ENCODE data around the gene TPR.

Gene TPR

DNA sequence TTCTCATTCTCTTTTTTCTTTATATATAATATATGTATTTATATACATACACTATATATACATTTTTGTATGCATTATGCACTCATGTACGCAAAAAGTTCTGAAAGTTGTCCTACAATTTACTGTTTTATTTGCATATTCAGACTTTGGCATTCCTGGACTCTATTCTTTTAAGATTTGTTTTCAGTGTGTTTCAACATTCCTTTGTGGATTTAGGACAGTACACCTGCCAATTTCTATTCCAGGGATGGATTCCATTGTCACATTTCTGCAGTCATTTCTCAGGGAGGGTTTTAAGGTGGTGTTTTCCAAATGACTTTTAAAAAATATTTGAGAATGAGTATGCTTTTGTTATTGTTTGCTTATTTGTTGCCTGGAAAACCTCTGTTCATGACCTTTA lies 76.2 kb downstream of the TPR start:
- no peak for DNase-seq
- in situ Hi-C loops (cut with HindIII; ENCODE audit: low pct_ligation_motif_present, low pct_unique_long_range_greater_than_20kb, low sequenced_read_pairs), result no loop called here

DNA sequence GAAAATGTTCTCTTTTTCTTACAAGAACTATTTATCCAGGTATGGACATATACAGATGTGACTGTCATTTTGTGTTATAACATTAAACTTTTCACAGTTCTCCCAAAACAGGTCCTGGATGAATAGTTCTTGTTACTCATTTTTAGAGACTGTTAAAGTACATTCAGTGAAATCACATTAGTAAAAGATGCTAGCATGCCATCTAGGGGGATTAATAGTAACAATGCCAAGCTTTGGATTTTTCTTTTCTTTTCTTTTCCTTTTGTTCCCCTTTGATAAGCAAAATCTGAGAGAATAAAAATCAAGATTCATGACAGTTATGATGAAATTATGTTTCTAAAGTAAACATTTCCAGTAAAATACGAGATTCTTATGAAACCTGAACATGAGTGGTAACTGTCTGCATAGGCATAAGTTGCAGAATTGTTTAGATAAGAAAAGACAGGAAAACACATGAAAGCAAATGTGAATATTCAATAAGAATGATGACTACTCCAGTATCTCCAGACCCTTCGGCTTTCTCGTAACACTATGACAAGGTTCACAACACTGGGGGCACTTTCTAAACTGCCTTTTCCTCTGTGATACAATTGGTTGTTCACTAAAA lies 77.5 kb downstream of the TPR start:
- in situ Hi-C loops (cut with HindIII; ENCODE audit: low pct_ligation_motif_present, low pct_unique_long_range_greater_than_20kb, low sequenced_read_pairs), result no loop called here
- no peak for DNase-seq

DNA sequence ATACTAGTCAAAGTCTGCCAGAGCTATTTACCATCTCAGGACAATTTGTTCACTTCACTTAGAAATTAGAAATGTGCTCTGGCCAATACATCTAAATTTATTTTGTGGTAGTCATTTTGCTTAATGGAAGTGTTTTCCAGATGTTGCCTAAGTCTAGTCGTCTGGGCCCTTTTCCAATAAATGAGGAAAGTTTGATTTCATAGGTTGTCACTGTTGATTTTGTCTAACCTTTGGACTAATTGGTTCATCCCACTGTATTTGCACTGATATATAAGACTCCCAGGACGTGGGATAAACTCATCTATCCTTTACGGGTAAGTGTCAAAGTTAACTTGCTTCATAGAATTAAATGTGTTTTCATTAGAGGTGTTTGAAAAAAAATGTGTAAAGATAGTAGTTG lies 79.1 kb downstream of the TPR start, which contains the start of gene PRG4:
PRG4 (plus strand) TSS at position 300 of the 400 bp plus-strand sequence.
- in situ Hi-C loops (cut with HindIII; ENCODE audit: low pct_ligation_motif_present, low pct_unique_long_range_greater_than_20kb, low sequenced_read_pairs), result no loop called here
- DNase-seq, result no peak

DNA sequence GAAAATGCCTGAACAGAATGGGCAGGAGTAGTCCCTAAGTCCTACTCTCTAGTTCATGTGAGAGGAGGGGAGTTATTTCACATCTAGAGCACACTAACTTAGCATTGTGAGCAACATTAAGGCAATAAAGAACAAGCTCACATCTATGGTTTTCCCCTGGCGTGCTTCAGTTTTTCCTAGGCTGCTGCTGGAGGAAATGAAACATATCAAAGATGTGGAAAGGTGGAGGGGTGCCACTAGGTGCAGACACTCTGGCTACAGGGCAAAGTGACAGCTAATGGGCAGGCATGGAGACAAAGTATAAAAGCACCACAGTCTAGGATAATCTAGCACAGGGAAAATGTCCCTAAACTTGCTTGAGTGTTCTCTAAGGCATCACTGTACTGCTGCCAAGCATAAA lies 82.2 kb downstream of the TPR start:
- in situ Hi-C loops (cut with HindIII; ENCODE audit: low pct_ligation_motif_present, low pct_unique_long_range_greater_than_20kb, low sequenced_read_pairs), result no loop called here
- no peak for DNase-seq

- in situ Hi-C loops (cut with HindIII; ENCODE audit: low pct_ligation_motif_present, low pct_unique_long_range_greater_than_20kb, low sequenced_read_pairs), result no loop called here
Measured at GRCh38 chr1:186291271-186291670, 83.8 kb downstream of the TPR start.

GRCh38 chr1:186289943-186290545 lies 85.0 kb downstream of the TPR start:
- DNase-seq, result no peak
- in situ Hi-C loops (cut with HindIII; ENCODE audit: low pct_ligation_motif_present, low pct_unique_long_range_greater_than_20kb, low sequenced_read_pairs), result no loop called here

More at GRCh38 chr1:186291271-186291670, 83.8 kb downstream of the TPR start:
- no peak for DNase-seq

GRCh38 chr1:186286615-186287315 lies 88.3 kb downstream of the TPR start:
- in situ Hi-C loops (cut with HindIII; ENCODE audit: low pct_ligation_motif_present, low pct_unique_long_range_greater_than_20kb, low sequenced_read_pairs), result no loop called here
- DNase-seq, result no peak

DNA sequence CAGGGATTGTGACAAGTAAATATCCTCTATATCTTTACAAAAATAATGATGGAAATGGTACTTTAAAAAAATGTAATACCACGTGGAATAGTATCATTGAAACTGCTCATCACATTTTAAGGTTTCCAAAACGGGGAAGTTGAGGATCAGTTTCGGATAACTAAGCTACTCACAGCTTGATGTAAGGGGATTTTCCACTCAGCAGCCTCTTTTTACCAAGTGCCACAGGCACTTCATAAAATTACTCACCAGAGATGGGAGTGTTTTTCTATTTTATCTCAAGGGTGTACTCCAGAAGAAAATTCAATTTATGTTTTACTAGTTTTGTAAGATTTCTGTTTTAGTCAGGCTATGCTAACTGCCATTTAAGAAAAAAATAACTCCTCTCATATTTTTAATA lies 91.7 kb downstream of the TPR start:
- DNase-seq, result no peak
- in situ Hi-C loops (cut with HindIII; ENCODE audit: low pct_ligation_motif_present, low pct_unique_long_range_greater_than_20kb, low sequenced_read_pairs), result no loop called here

- in situ Hi-C loops (cut with HindIII; ENCODE audit: low pct_ligation_motif_present, low pct_unique_long_range_greater_than_20kb, low sequenced_read_pairs), result no loop called here
- no peak for DNase-seq
Measured at GRCh38 chr1:186282466-186282865, 92.6 kb downstream of the TPR start.

- in situ Hi-C loops (cut with HindIII; ENCODE audit: low pct_ligation_motif_present, low pct_unique_long_range_greater_than_20kb, low sequenced_read_pairs), result no loop called here
- DNase-seq, result no peak
Measured at GRCh38 chr1:186275822-186276221, 99.2 kb downstream of the TPR start.

GRCh38 chr1:186272486-186272885 lies 102.6 kb downstream of the TPR start:
- no peak for DNase-seq
- in situ Hi-C loops (cut with HindIII; ENCODE audit: low pct_ligation_motif_present, low pct_unique_long_range_greater_than_20kb, low sequenced_read_pairs), result no loop called here

DNA sequence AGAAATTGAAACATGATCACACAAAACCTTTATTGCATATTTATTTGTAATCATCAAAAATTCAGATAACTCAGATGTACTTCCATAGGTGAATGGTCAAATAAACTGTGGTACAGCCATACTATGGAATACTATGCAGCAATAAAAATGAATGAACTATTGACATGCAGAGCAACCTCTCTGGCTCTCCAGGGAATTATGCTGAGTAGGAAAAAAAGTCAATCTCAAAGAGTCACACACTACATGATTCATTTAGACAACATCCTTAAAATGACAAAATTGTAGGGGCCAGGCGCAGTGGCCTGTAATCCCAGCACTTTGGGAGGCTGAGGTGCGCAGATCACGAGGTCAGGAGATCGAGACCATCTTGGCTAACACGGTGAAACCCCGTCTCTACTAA lies 104.0 kb downstream of the TPR start:
- in situ Hi-C loops (cut with HindIII; ENCODE audit: low pct_ligation_motif_present, low pct_unique_long_range_greater_than_20kb, low sequenced_read_pairs), result no loop called here
- no peak for DNase-seq

All from ACHN (cell line).